ENCODE results near the gene DLGAP1.

GRCh38 chr18:3816610-3817363 lies 638.3 kb downstream of the DLGAP1 start:
- TF ChIP-seq CTCF (IDR thresholded peaks at IDR 0.05; ENCODE audit: poor library complexity) (no peak), EZH2 (IDR thresholded peaks at IDR 0.05; ENCODE audit: borderline replicate concordance) (no peak), EZH2phosphoT487 (IDR thresholded peaks at IDR 0.05; ENCODE audit: low read depth, severe bottlenecking, unreplicated experiment) (no peak)
